Stimulated activated CD4-positive, alpha-beta T cell treated with anti-CD3 and anti-CD28 coated beads, Interleukin-2, amount 100 ng/mL, for 4 hours (primary cell): ENCODE data around the gene EVX2.

ENCODE experiments used
- DNase-seq: peaks from one replicate; pipeline ENCODE4 v3.0.0-alpha.2; 2020; ENCODE audit warnings: low read depth

EVX2 gene

GRCh38 chr2:176082824-176083751, 674 bp downstream of the EVX2 start:
- no peak for DNase-seq

- DNase-seq = no peak
Measured at GRCh38 chr2:176082525-176082823, 1.3 kb downstream of the EVX2 start.

- DNase-seq = no peak
Measured at GRCh38 chr2:176081837-176082524, 1.8 kb downstream of the EVX2 start.

- no peak for DNase-seq
Measured at GRCh38 chr2:176081376-176081836, 2.4 kb downstream of the EVX2 start.

GRCh38 chr2:176080540-176081375, 3.0 kb downstream of the EVX2 start:
- no peak for DNase-seq

GRCh38 chr2:176079831-176080539, 3.8 kb downstream of the EVX2 start:
- no peak for DNase-seq

- no peak for DNase-seq
Measured at GRCh38 chr2:176079285-176079830, 4.4 kb downstream of the EVX2 start.

GRCh38 chr2:176078541-176079284, 5.0 kb downstream of the EVX2 start:
- DNase-seq = no peak

- no peak for DNase-seq
Measured at GRCh38 chr2:176076796-176077195, 7.0 kb downstream of the EVX2 start.

- DNase-seq = no peak
Measured at GRCh38 chr2:176076063-176076462, 7.7 kb downstream of the EVX2 start.

GRCh38 chr2:176075481-176075880, 8.3 kb downstream of the EVX2 start:
- DNase-seq = no peak

- DNase-seq = no peak
Measured at GRCh38 chr2:176074919-176075425, 8.8 kb downstream of the EVX2 start.

GRCh38 chr2:176072951-176073904, 10.5 kb downstream of the EVX2 start:
- no peak for DNase-seq

- no peak for DNase-seq
Measured at GRCh38 chr2:176072292-176072669, 11.5 kb downstream of the EVX2 start.

- no peak for DNase-seq
Measured at GRCh38 chr2:176071330-176072291, 12.2 kb downstream of the EVX2 start.

- DNase-seq = no peak
Measured at GRCh38 chr2:176068419-176068832, 15.3 kb downstream of the EVX2 start.

- no peak for DNase-seq
Measured at GRCh38 chr2:176067589-176068418, 16.0 kb downstream of the EVX2 start.
